ENCODE results near the gene YIPF6. TPM values are rescaled to one million over a fixed set of nuclear protein-coding genes. Genes with fewer than 3 reads are reported as not detected.

The YIPF6 gene, protein sequence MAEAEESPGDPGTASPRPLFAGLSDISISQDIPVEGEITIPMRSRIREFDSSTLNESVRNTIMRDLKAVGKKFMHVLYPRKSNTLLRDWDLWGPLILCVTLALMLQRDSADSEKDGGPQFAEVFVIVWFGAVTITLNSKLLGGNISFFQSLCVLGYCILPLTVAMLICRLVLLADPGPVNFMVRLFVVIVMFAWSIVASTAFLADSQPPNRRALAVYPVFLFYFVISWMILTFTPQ
- total RNA-seq, result 26.1 and 43.2 TPM in 2 replicates

DNA sequence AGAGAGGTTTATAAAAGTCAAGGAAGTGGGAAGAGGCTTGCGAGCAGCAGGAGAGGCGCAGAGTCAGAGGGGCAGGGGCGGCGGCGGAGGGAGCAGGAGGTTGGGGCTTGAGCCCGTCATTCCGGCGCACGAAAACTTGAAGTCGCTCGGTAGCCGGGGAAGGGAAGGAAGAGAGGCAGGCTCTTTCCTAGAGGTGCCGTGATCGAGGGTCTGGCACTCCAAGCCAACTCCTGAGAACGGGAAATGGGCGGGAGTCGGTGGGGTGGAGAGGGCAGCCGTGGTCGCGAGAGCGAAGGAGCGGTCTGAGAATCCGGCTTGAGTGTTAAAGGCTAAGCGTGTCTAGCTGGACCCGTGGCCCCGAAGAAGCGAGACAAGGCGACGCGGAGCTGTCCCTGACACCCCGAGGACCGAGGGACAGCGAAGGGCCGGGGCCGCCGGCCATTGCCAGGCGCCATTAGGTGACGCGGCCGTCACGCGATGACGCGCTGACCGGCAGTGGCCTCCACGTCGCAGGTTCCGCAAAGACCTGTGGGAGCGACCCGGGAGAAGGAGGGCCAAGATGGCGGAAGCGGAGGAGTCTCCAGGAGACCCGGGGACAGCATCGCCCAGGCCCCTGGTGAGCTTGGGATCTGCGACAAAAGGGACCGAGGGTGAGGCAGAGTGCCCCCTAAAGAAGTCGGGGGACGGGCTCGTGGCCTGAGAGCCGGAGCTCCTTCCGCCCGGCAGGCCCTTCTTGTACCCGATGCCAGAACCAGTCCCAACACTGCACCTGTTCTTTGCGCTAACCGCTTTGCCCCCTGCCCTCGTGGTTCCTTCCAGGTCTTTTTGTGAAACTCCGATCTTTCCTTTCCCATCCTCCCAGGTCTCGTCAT lies at the start of gene YIPF6:
Gene YIPF6, plus strand, starts transcription at position 544 of the 872 bp plus-strand sequence. Its CDS starts 16 bp downstream, at position 560.
- DNase-seq (ENCODE audit: low read depth), result peak; percentile 77
- H3K4me3 ChIP-seq (ENCODE audit: low read depth, low read length), result peak within 1 kb of the TSS; percentile 69
- TF ChIP-seq, protein P1, sequence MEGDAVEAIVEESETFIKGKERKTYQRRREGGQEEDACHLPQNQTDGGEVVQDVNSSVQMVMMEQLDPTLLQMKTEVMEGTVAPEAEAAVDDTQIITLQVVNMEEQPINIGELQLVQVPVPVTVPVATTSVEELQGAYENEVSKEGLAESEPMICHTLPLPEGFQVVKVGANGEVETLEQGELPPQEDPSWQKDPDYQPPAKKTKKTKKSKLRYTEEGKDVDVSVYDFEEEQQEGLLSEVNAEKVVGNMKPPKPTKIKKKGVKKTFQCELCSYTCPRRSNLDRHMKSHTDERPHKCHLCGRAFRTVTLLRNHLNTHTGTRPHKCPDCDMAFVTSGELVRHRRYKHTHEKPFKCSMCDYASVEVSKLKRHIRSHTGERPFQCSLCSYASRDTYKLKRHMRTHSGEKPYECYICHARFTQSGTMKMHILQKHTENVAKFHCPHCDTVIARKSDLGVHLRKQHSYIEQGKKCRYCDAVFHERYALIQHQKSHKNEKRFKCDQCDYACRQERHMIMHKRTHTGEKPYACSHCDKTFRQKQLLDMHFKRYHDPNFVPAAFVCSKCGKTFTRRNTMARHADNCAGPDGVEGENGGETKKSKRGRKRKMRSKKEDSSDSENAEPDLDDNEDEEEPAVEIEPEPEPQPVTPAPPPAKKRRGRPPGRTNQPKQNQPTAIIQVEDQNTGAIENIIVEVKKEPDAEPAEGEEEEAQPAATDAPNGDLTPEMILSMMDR (IDR thresholded peaks at IDR 0.05; ENCODE audit: insufficient read depth, low read depth, low read length), result peak; percentile 16

DNA sequence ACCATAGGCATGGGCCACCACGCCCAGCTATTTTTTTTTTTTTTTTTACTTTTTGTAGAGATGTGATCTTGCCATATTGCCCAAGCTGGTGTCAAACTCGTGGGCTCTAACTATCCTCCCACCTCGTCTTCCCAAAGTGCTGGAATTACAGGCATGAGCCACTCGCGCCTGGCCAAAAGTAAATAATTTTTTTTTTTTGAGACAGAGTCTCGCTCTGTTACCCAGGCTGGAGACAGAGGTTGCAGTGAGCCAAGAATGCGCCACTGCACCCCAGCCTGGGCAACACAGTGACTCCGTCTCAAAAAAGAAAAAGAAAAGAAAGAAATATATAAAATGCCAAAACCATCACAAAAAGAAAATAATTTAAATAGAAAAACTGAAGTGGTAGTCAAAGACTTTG lies 47.1 kb upstream of the YIPF6 start:
- no peak for DNase-seq (ENCODE audit: low read depth)
- H3K4me3 ChIP-seq (ENCODE audit: low read depth, low read length), result no peak overlapping the region
- TF ChIP-seq, protein P1 (IDR thresholded peaks at IDR 0.05; ENCODE audit: insufficient read depth, low read depth, low read length), result no peak

DNA sequence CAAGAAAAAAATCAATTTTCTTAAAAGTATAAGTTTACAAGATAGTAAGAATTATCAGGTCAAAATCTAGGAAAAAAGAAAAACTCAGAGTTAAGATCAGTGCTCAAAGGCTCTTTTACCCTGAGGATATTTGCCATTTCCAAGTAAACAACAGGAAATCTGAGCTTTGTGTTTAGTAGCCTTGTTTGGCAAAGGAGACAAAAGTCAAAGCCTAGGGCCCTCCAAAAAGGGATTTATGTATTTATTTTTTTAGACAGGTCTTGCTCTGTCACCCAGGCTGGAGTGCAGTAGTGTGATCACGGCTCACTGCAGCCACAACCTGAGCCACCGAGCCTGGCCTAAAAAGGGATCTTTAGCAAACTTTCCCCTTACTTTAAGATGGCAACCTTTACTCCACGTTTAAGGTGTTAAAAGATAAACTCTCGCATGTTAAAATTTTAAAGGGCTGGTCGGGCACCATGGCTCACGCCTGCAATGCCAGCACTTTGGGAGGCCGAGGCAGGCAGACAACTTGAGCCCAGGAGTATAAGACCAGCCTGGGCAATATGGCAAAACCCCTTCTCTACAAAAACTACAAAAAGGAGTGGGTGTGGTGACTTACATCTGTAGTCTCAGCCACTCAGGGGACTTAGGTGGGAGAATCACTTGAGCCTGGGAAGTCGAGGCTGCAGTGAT lies 44.2 kb upstream of the YIPF6 start:
- no peak overlapping the region for H3K4me3 ChIP-seq (ENCODE audit: low read depth, low read length)
- DNase-seq (ENCODE audit: low read depth), result peak; percentile 24
- TF ChIP-seq, protein P1 (IDR thresholded peaks at IDR 0.05; ENCODE audit: insufficient read depth, low read depth, low read length), result no peak

DNA sequence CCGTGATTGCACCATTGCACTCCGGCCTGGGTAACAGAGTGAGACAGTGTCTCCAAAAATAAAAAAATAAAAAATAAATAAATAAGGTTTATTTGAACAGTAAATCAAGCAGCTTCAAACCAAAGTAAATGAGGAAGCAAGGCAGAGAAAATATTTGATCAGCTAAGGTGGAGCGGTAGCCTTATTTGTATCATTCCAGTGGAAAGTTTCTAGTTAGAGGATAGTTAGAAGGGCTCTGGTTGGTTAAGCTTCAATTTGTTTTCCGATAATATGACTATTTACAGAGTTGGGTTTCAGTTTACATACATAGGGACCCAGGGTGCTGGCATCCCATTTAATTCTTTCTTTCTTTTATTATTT lies 43.7 kb upstream of the YIPF6 start:
- TF ChIP-seq, protein P1 (IDR thresholded peaks at IDR 0.05; ENCODE audit: insufficient read depth, low read depth, low read length), result no peak
- no peak overlapping the region for H3K4me3 ChIP-seq (ENCODE audit: low read depth, low read length)
- DNase-seq (ENCODE audit: low read depth), result no peak

DNA sequence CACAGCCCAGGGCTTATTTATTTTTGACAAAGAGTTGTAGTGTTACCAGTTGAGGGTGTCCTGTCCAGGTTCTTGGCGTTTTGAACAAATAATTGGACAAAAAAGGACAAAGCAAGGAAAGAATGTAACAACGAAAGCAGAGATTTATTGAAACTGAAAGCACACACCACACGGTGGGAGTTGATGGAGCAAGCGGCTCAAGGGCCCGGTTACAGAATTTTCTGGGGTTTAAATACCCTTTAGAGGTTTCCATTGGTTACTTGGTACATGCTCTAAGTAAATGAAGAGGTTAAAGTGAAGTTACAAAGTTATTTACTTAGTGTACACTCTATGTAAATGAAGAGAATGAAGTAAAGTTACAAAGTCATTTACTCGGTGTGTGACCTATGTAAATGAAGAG lies 37.8 kb upstream of the YIPF6 start:
- no peak overlapping the region for H3K4me3 ChIP-seq (ENCODE audit: low read depth, low read length)
- no peak for DNase-seq (ENCODE audit: low read depth)
- TF ChIP-seq, protein P1 (IDR thresholded peaks at IDR 0.05; ENCODE audit: insufficient read depth, low read depth, low read length), result no peak

DNA sequence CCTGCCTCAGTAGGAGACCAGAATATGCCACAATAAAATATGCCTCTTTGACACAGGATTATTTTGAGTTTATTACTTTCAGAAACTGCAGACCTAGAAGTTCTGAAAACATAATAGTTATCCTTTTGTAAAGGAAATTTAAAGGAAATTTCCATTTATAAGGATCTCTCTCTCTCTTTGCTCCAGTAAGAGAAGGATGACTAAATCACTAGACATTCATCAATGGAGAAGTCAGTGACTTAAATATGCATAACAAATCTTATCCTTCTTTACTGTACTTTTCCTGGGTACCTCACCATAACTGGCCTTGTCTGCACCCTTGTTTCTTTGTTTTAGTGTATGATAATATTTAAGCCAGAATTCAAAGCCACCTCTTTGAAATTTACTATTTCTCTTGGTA lies 37.3 kb upstream of the YIPF6 start:
- no peak overlapping the region for H3K4me3 ChIP-seq (ENCODE audit: low read depth, low read length)
- no peak for DNase-seq (ENCODE audit: low read depth)
- TF ChIP-seq, protein P1 (IDR thresholded peaks at IDR 0.05; ENCODE audit: insufficient read depth, low read depth, low read length), result no peak

Data from fibroblast of villous mesenchyme (primary cell).